SIG-M5 treated with dmso at 0.1 percent for 504 hours (cell line): ENCODE measurements around the gene MAP6.
"Not testable (repeated sequence)": the region's sequence is repeated elsewhere in the genome, so short reads cannot be mapped to it uniquely, and the experiment has no call there.

Source experiments
- DNase-seq: peaks from one replicate; lab custom pipeline; 2025; ENCODE audit not compliant: unreplicated experiment; lab: John Stamatoyannopoulos, UW

MAP6 gene

DNA sequence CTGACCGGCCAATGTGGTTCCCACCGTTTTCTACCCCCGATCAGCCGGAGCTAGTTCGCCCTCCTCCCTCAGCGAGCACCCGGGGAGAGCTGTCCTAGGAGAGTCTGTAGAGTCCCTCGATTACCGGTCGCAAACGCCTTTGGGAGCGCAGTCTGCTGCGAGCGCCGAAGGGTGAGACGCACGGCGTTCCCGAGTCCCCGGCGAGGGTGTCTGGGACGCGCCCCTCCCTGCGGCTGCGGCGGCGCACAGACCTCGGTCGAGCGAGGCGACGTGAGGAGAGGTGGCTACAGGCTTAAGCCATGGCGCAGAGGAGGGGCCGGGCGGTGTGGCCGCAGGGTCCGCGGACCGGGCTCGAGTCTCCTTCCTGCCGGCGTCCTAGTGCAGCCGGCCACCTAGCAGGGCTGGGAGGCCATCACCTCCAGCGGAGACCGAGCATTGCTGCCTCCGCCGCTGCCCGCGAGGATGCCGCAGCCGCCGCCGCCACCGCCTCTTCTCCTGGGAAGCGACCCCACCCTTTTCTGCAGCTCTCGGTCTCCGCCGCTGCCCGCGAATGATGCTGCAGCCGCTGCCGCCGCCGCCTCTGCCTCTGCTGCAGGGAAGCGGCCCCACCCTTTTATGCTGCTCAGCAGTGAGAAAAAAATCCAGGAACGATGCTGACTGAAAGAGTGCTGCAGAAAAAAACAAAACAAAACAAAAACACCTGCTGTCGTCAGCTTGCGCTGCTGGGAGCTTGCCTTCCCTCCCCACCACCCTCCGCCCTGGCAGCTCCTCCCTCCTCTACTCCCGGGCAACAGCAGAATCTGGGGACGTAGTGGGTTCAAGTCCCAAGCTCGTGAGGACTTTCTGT is at the start of gene MAP6:
Gene MAP6 (minus strand): TSS at position 588 of the 847 bp plus-strand sequence. CDS start 669 bp downstream, outside the sequence.
- no peak for DNase-seq

- no peak for DNase-seq
Observed at GRCh38 chr11:75717608-75718418, 49.0 kb upstream of the MAP6 start, which contains the start of gene MOGAT2. TSS of gene MOGAT2 (plus strand) at chr11:75717838. CDS start at chr11:75717889, 51 bp downstream.

GRCh38 chr11:75716659-75717058 is 47.8 kb upstream of the MAP6 start:
- no peak for DNase-seq

- DNase-seq: no peak
Observed at GRCh38 chr11:75715688-75716087, 46.9 kb upstream of the MAP6 start.

DNA sequence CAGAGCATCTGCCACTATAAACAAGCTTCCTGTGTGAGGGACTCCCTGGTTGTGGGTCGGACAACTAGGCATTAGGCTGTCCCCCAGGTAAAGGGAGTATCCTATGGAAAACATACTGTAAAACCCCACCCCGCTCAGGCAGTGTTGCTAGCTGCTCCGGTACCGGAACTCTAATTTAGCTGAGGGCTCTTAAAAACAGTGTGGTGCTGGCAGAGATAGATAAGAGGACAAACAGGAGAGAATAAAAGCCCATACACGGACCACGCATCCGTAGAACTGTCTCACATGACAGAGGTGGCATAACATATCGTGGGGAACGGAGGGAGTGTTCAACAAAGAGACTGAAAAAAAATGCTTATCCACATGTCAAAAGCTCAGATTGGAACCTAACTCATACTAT is 45.4 kb upstream of the MAP6 start:
- no peak for DNase-seq

DNA sequence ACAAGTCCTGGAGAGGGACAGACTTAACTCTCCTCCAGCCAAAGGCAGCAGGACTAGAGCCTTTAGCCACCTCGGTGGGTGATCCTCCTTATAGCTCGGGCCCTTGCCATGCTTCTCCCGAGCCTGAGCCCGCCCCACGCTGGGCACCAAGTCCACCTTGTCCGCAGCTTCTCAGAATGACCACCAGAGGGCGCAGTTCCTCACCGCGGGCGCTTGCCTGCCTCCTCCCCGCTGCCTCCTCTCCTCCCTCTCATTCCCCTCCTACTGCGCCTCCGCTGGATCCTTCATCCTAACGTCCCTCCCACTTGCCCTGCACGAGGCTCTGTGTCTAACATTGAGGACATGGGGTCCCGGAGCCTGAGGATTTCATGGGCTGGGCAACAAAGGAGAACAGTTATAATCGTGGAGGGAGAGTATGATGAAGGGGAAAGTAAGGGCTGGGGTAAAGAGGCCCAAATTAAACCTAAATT is 37.5 kb upstream of the MAP6 start:
- DNase-seq: peak; percentile 75

DNA sequence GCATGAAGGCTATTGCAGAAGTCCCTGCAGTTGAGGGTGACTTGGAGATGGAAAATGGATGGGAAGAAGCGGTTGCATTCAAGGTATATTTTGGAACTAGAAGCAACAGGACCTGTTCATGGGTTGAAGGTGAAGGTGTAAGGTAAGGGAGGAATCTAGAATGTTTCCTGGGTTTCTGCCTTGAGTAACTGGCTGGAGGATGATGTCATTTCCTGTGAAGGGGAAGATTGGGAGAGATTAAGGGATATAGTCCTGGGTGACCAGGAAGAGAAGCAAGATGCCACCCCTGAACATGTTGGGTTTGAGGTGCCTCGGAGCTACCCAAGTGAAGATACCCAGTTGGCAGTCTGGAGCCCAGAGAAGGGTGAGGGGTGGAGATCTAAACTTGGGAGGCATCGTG is 36.7 kb upstream of the MAP6 start:
- no peak for DNase-seq

- DNase-seq: no peak
Observed at GRCh38 chr11:75703695-75704237, 34.9 kb upstream of the MAP6 start.

- no peak for DNase-seq
Observed at GRCh38 chr11:75700940-75701339, 32.1 kb upstream of the MAP6 start.

DNA sequence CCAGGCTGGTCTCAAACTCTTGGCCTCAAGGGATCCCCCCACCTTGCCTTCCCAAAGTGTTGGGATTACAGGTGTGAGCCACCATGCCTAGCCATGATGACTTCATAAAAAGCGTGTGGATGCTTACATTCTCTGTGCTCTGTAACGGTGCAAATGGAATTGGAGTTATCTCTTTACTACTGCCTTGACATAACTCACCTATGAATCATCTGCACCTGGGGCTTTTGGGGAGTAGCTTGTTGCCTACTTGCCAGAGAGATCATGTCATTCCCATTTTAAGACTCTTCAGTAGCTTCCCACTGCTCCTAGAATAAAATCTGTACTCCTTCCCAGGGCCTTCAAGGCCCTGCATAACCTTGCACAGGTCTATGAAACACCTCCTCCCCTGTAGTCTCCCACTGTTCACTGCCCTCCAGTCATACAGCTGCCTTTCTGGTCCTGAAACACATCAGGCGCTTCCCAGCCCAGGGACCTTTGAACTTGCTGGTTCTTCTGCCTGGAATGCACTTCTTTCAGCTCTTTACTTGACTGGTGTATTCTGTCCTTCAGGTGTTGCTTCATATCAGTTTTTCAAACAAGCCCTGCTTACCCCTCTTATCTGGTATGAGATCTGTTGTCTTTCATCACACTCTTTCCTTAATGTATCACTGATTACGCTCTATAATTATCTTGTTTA is 29.2 kb upstream of the MAP6 start:
- DNase-seq: no peak

GRCh38 chr11:75691804-75692203 is 23.0 kb upstream of the MAP6 start:
- DNase-seq: no peak

- peak; percentile 11 for DNase-seq
Observed at GRCh38 chr11:75689863-75690609, 21.2 kb upstream of the MAP6 start.

DNA sequence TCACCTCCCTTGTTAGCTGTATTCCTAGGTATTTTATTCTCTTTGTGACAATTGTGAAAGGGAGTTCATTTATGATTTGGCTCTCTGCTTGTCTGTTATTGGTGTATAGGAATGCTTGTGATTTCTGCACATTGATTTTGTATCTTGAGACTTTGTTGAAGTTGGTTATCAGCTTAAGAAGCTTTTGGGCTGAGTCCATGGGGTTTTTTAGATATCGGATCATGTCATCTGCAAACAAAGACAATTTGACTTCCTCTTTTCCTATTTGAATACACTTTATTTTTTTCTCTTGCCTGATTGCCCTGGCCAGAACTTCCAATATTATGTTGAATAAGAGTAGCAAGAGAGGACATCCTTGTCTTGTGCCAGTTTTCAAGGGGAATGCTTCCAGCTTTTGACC is 15.0 kb upstream of the MAP6 start:
- DNase-seq: not testable (repeated sequence)

DNA sequence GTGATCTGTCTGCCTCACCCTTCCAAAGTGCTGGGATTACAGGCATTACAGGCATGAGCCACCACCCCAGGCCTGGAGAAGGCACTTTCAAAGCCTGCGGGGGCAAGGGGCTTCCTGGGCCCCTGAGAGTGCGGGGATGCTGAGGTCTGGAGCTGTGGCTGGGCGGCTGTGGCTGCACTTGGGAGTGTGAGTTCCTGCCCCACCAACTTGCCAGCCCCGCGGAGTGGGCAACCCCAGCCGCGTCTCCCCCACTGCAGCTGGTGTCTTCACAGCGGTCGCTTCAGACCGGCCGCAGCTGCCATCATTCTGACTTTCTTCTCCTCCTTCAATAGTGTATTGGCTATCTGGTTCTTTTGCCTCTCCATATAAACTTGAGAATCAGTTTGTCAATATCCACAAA is 10.7 kb upstream of the MAP6 start:
- no peak for DNase-seq

DNA sequence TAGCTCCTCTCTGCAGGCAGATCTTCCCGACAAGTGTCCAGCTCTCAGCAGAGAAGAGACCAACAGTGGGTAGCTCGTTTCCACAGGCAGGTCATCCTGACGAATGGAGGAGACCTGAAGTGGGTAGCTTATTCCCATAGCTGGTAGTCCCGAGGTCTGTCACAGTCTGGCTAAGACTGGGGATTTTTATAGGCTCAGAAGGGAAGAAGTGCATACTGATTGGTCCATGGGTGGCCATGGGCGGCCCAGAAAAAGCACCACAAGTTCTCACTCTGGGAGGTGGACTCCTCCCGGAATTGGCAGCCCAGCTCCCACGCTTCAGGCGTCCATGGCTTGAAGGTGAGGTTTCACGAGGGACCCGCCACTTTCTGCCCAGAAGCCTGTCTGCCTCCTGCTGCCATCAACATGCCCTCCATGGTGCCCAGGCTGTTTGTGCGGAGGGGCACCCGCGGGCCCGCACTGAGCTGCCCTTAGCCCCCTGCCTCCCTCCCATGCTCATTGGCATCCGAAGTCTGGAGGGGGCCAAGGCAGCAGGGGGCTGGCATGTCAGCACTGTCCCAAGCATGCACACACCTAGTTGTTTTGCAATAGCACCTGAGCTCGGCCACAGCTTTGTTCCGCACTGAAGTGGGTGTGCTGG is 9.9 kb upstream of the MAP6 start:
- DNase-seq: no peak

DNA sequence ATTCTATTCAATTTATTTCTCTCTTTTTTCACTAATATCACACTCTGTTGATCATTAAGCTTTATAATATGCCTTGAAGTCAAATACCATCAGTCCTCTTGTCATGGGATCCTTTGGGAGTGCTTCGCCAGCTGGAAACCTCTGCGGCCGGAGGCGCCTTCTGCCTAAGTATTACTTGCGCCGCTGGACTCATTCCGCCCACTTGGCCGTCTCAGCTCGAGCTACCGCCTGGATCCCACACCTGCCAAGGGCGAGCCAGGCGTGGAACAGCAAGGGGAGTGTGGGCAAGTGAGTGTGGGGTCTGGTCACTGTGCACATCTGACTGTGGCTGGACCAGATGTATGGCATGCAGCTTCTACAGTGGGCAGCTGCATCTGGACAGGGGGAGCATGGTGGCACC is 9.1 kb upstream of the MAP6 start:
- DNase-seq: no peak

DNA sequence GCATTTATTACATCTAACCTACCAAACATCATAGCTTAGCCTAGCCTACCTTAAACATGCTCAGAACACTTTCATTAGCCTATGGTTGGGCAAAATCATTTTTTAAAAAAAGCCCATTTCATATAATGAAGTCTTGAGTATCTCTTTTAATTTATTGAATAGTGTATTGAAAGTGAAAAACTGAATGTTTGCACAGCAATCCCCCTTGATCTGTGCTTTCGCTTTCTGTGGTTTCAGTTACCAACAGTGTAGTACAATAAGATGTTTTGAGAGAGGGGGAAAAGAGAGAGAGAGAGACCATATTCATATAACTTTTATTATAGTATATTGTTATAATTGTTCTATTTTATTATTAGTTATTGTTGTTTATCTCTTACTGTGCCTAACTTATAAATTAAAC is 8.4 kb upstream of the MAP6 start:
- no peak for DNase-seq

DNA sequence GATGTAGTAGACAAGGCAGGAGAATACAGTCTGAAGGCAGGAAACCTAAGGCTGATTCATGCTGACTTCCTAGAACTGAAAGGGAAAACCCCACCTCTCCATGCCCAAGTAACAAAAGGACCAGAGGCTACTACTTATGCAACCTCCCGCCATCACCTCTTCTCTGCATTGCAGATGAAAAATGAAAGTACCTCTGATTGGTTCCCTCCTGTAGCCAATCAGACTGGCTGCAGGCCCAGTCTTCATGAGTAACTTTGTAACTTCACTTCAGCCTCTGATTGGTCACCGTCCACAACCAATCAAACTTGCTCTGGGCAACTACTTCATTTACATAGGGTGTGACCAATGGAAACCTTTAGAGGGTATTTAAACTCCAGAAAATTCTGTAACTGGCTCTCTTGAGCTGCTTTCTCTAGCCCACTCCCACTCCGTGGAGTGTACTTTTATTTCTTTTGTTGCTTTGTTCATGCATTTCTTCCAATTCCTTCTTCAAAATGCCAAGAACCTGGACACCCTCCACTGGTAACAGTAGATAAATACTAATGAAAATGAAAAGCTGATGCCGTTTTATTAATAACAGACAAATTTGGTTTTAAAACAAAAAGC is 5.2 kb upstream of the MAP6 start:
- peak; percentile 40 for DNase-seq

DNA sequence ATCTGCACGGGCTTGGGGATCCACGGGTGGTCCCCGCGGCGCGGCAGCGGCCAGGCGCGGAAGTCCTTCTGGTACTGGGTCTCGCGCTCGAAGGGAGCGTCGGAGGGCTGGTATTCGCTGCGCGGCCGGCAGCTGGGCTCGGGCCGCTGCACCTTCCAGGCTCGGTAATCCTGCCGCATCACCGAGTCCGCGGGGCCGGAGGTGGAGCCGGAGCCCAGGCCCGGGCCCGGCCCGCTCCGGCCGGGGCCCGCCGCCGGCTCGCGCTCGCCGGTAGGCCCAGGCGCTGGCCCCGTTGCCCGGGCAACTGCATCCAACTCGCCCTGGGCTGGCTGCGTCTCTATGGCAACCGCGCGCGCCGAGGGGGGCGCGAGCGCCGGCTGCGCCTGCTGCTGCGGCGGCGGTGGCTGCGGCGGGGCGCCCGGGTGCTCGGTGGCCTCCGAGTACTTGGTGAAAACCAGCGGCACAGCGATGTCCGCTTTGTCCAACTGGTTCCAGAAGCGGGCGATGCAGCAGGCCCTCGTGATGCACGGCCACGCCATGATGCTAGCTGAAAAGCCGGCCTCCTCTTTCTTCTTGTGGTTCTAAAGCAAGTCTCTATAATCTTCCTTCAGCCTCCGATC is 897 bp downstream of the MAP6 start:
- DNase-seq: no peak
